H1 (cell line): ENCODE measurements around the gene KRT85. TPM values are rescaled to one million over a fixed set of nuclear protein-coding genes. Genes with fewer than 3 reads are reported as not detected.

Experiments
- CTCF ChIA-PET: fragments of 300-600 bp; sonication (Branson Sonifier 250); formaldehyde crosslinking; loops from one replicate; lab custom pipeline; 2021; ENCODE audit not compliant: partially characterized antibody; lab: Charles Lee
- POLR2A ChIA-PET: fragments of 300-600 bp; sonication (Branson Sonifier 250); formaldehyde crosslinking; loops from one replicate; lab custom pipeline; 2021; ENCODE audit warnings: inconsistent platforms; ENCODE audit not compliant: partially characterized antibody; lab: Charles Lee
- DNase-seq, 2 experiments: peaks; one replicate each; pipeline versions ENCODE4 v3.0.0 to v3.0.0-alpha.2; 2010 to 2022; ENCODE audit warnings: low spot score in 2 of 2, low read depth in 1 of 2, mixed read lengths in 1 of 2
- FAIRE-seq: peaks from 2 replicates; lab custom pipeline; 2011; peaks lifted over from hg19 to GRCh38; lab: Jason Lieb, UNC
- H2AFZ ChIP-seq: 2 replicates; pipeline ENCODE4 v1.8.1; 2012; ENCODE audit warnings: low read length, inconsistent platforms
- H2AK5ac ChIP-seq: 2 replicates; pipeline ENCODE4 v1.6.1; 2013; ENCODE audit warnings: low read depth, low read length
- H2BK120ac ChIP-seq: replicated peaks from 2 replicates; pipeline ENCODE3; 2013; ENCODE audit warnings: low read depth, low read length, inconsistent platforms
- H2BK12ac ChIP-seq: 2 replicates; pipeline ENCODE4 v1.6.1; 2013; ENCODE audit warnings: low read depth, low read length
- H2BK15ac ChIP-seq: 2 replicates; pipeline ENCODE4 v1.6.1; 2013; ENCODE audit warnings: low read length
- H2BK20ac ChIP-seq: 2 replicates; pipeline ENCODE4 v1.6.1; 2013; ENCODE audit warnings: low read length
- H2BK5ac ChIP-seq: 2 replicates; pipeline ENCODE4 v1.6.1; 2013; ENCODE audit warnings: low read depth, low read length
- H3K14ac ChIP-seq: 2 replicates; pipeline ENCODE4 v1.6.1; 2013; ENCODE audit warnings: inconsistent platforms; ENCODE audit not compliant: insufficient read length
- H3K18ac ChIP-seq: 2 replicates; pipeline ENCODE4 v1.6.1; 2013; ENCODE audit warnings: low read length; ENCODE audit errors: extremely low read depth
- H3K23ac ChIP-seq: 2 replicates; pipeline ENCODE4 v1.6.1; 2013; ENCODE audit warnings: inconsistent platforms; ENCODE audit not compliant: insufficient read length
- H3K23me2 ChIP-seq: 2 replicates; pipeline ENCODE4 v1.6.1; 2013; ENCODE audit warnings: low read depth, low read length
- H3K27ac ChIP-seq: 2 replicates; pipeline ENCODE4 v1.6.1; 2011; ENCODE audit warnings: low read depth, low read length, inconsistent platforms
- H3K27me3 ChIP-seq, 4 experiments: replicated peaks in 1 of 4; 1 replicate in 1 of 4; 2 replicates in 3 of 4; pipeline versions ENCODE4 v1.6.1 to v1.8.1; 2011 to 2013; ENCODE audit warnings: low read length in 3 of 4, mild to moderate bottlenecking in 3 of 4, inconsistent platforms in 2 of 4, mixed read lengths in 2 of 4, moderate library complexity in 1 of 4; ENCODE audit not compliant: control insufficient read depth in 3 of 4, insufficient read depth in 3 of 4; ENCODE audit errors: extremely low read depth in 1 of 4
- H3K36me3 ChIP-seq, 4 experiments: 2 replicates each; pipeline versions ENCODE4 v1.6.1 to v1.8.1; 2011 to 2013; ENCODE audit warnings: mild to moderate bottlenecking in 4 of 4, low read length in 3 of 4, moderate library complexity in 2 of 4, control low read depth in 1 of 4, inconsistent platforms in 1 of 4; ENCODE audit not compliant: insufficient read depth in 4 of 4, control insufficient read depth in 2 of 4
- H3K4ac ChIP-seq: replicated peaks from 2 replicates; pipeline ENCODE3; 2013; ENCODE audit warnings: low read length, low read depth, mixed read lengths, inconsistent platforms; ENCODE audit not compliant: insufficient read length
- H3K4me1 ChIP-seq, 4 experiments: replicated peaks in 1 of 4; 1 replicate in 1 of 4; 2 replicates in 3 of 4; pipeline versions ENCODE4 v1.6.1 to v1.8.1; 2011 to 2013; ENCODE audit warnings: low read length in 3 of 4, inconsistent platforms in 2 of 4, mixed read lengths in 1 of 4; ENCODE audit not compliant: insufficient read depth in 4 of 4, control insufficient read depth in 3 of 4
- H3K4me2 ChIP-seq, 2 experiments: 2 replicates each; pipeline versions ENCODE4 v1.6.1 to v1.8.1; 2011 to 2013; ENCODE audit warnings: low read depth in 2 of 2, low read length in 2 of 2, control low read depth in 1 of 2, inconsistent platforms in 1 of 2, mild to moderate bottlenecking in 1 of 2; ENCODE audit not compliant: insufficient read depth in 1 of 2
- H3K4me3 ChIP-seq, 4 experiments: fragments of 200-600, 300-600 bp in 1 of 4; sonication (generic), shearing (Covaris generic), sonication (Bioruptor Twin) in 1 of 4; 2 replicates each; pipeline versions ENCODE4 v1.5.1 to v1.8.1; 2011 to 2016; ENCODE audit warnings: low read length in 4 of 4, low read depth in 3 of 4, control low read depth in 2 of 4, inconsistent platforms in 2 of 4, mild to moderate bottlenecking in 2 of 4, mixed read lengths in 1 of 4, moderate library complexity in 1 of 4; ENCODE audit not compliant: insufficient read depth in 2 of 4; ENCODE audit errors: extremely low read depth in 1 of 4
- H3K56ac ChIP-seq: replicated peaks from 2 replicates; pipeline ENCODE3; 2013; ENCODE audit warnings: low read depth, mild to moderate bottlenecking, mixed read lengths, low read length, inconsistent platforms; ENCODE audit not compliant: insufficient read length
- H3K79me1 ChIP-seq: 2 replicates; pipeline ENCODE4 v1.6.1; 2013; ENCODE audit warnings: low read depth, low read length, control low read depth
- H3K79me2 ChIP-seq, 2 experiments: 2 replicates each; pipeline versions ENCODE4 v1.6.1 to v1.8.1; 2012 to 2013; ENCODE audit warnings: low read length in 2 of 2, mild to moderate bottlenecking in 2 of 2, inconsistent platforms in 1 of 2; ENCODE audit not compliant: insufficient read depth in 2 of 2, control insufficient read depth in 1 of 2
- H3K9ac ChIP-seq, 4 experiments: replicated peaks in 1 of 4; 1 replicate in 1 of 4; 2 replicates in 3 of 4; pipeline versions ENCODE4 v1.6.1 to v1.8.1; 2011 to 2013; ENCODE audit warnings: low read depth in 3 of 4, low read length in 3 of 4, control low read depth in 2 of 4, mild to moderate bottlenecking in 2 of 4, moderate library complexity in 2 of 4, inconsistent platforms in 1 of 4; ENCODE audit errors: extremely low read depth in 1 of 4
- H3K9me3 ChIP-seq, 2 experiments: 2 replicates each; pipeline versions ENCODE4 v1.6.1 to v1.8.1; 2012 to 2013; ENCODE audit warnings: mild to moderate bottlenecking in 2 of 2, moderate library complexity in 2 of 2, control low read depth in 1 of 2, inconsistent platforms in 1 of 2, low read depth in 1 of 2, low read length in 1 of 2, mixed read lengths in 1 of 2; ENCODE audit not compliant: insufficient read depth in 2 of 2
- H4K20me1 ChIP-seq, 2 experiments: replicated peaks in 1 of 2; 2 replicates each; pipeline versions ENCODE3 to v1.8.1; 2011 to 2013; ENCODE audit warnings: inconsistent platforms in 2 of 2, low read length in 2 of 2, mild to moderate bottlenecking in 1 of 2; ENCODE audit not compliant: insufficient read depth in 2 of 2, control insufficient read depth in 1 of 2
- H4K5ac ChIP-seq: 2 replicates; pipeline ENCODE4 v1.6.1; 2013; ENCODE audit warnings: low read length, low read depth, mixed read lengths, inconsistent platforms; ENCODE audit not compliant: insufficient read length
- H4K8ac ChIP-seq: 2 replicates; pipeline ENCODE4 v1.8.0; 2013; ENCODE audit warnings: mild to moderate bottlenecking, moderate library complexity, low read length, inconsistent platforms; ENCODE audit not compliant: insufficient read depth; ENCODE audit errors: extremely low read depth
- H4K91ac ChIP-seq: replicated peaks from 2 replicates; pipeline ENCODE3; 2013; ENCODE audit warnings: low read length, mixed read lengths, inconsistent platforms; ENCODE audit not compliant: insufficient read length
- ASH2L ChIP-seq: fragments of 200-600, 300-600 bp; sonication (generic); IDR thresholded peaks from one replicate; pipeline ENCODE4 v1.7.1; 2017; ENCODE audit warnings: low read length
- CBX5 ChIP-seq: fragments of 300-800, 300-1000 bp; sonication (generic); IDR thresholded peaks from 2 replicates; pipeline ENCODE4 v1.7.1; 2016; ENCODE audit warnings: antibody characterized with exemption, low read length, low read depth
- EP300 ChIP-seq, 2 experiments: IDR thresholded peaks; 1 replicate in 1 of 2; 2 replicates in 1 of 2; pipeline ENCODE4 v1.6.1; 2011 to 2012; ENCODE audit warnings: low read depth in 2 of 2, low read length in 2 of 2, mild to moderate bottlenecking in 2 of 2, borderline replicate concordance in 1 of 2, inconsistent platforms in 1 of 2, moderate library complexity in 1 of 2
- GTF2F1 ChIP-seq: IDR thresholded peaks from 2 replicates; pipeline ENCODE4 v1.6.1; 2012; ENCODE audit warnings: low read depth, low read length, improper control_type of control experiment, borderline replicate concordance
- JUN ChIP-seq: IDR thresholded peaks from 2 replicates; pipeline ENCODE4 v1.6.1; 2011; ENCODE audit warnings: low read depth, mild to moderate bottlenecking, improper control_type of control experiment, low read length
- MAFK ChIP-seq: IDR thresholded peaks from 2 replicates; pipeline ENCODE4 v1.6.1; 2012; ENCODE audit warnings: low read depth, mild to moderate bottlenecking, improper control_type of control experiment, low read length
- NANOG ChIP-seq: IDR thresholded peaks from 2 replicates; pipeline ENCODE4 v1.6.1; 2011; ENCODE audit warnings: low read length, low read depth, mild to moderate bottlenecking, inconsistent platforms; ENCODE audit not compliant: insufficient read depth, poor library complexity, severe bottlenecking
- NRF1 ChIP-seq: IDR thresholded peaks from 2 replicates; pipeline ENCODE4 v1.6.1; 2011; ENCODE audit warnings: mild to moderate bottlenecking, low read depth, low read length, improper control_type of control experiment
- PHF8 ChIP-seq: fragments of 200-600 bp; sonication (generic); conservative IDR thresholded peaks from 2 replicates; pipeline ENCODE4 v1.7.1; 2012; ENCODE audit warnings: low read depth, mild to moderate bottlenecking, inconsistent platforms, low read length, moderate library complexity
- POLR2A ChIP-seq, 2 experiments: IDR thresholded peaks; 1 replicate in 1 of 2; 2 replicates in 1 of 2; pipeline ENCODE4 v1.6.1; 2011; ENCODE audit warnings: low read depth in 2 of 2, low read length in 2 of 2, mild to moderate bottlenecking in 2 of 2; ENCODE audit errors: control extremely low read depth in 1 of 2
- SIN3A ChIP-seq, 2 experiments: IDR thresholded peaks in 1 of 2; conservative IDR thresholded peaks in 1 of 2; 2 replicates each; pipeline ENCODE4 v1.6.1; 2011 to 2012; ENCODE audit warnings: low read length in 2 of 2, improper control_type of control experiment in 1 of 2, low read depth in 1 of 2, mild to moderate bottlenecking in 1 of 2
- SIX5 ChIP-seq: IDR thresholded peaks from 2 replicates; pipeline ENCODE4 v1.6.1; 2011; ENCODE audit warnings: mild to moderate bottlenecking, low read depth, low read length
- TAF1 ChIP-seq: IDR thresholded peaks from 2 replicates; pipeline ENCODE4 v1.6.1; 2011; ENCODE audit warnings: mild to moderate bottlenecking, low read depth, low read length
- WGBS, 2 experiments: shearing (Covaris generic) in 1 of 2; methylation state at CpG; one replicate each; pipeline versions ENCODE4 v1.1.6 to v1.1.7; 2013 to 2015; ENCODE audit warnings: low lambda C conversion rate in 2 of 2, mixed read lengths in 2 of 2, inconsistent platforms in 1 of 2, low coverage in 1 of 2, missing lambda C conversion rate in 1 of 2; ENCODE audit not compliant: insufficient replicate concordance in 2 of 2, insufficient coverage in 1 of 2, insufficient read length in 1 of 2; ENCODE audit errors: extremely low coverage in 1 of 2, missing lambda C conversion rate in 1 of 2; 5-methylcytosine and 5-hydroxymethylcytosine counted together
- polyA plus RNA-seq, 7 experiments: library from polyadenylated mRNA; depleted of rRNA in 3 of 7; stranded (reverse) in 5 of 7; unstranded in 2 of 7; fragments of >200 nt in 5 of 7; fragments of 200-250 nt in 2 of 7; gene quantifications; 1 replicate in 5 of 7; 2 replicates in 1 of 7; 4 replicates in 1 of 7; pipeline versions ENCODE4 v1.2.1 to v1.2.3, GENCODE V29; 2011 to 2013; ENCODE audit warnings: missing spikeins in 2 of 7, mixed read lengths in 2 of 7
- total RNA-seq: library from RNA; stranded (reverse); fragmentation: NEBNext Ultra II Directional; extraction: Animal tissue kit (Norgen Biotek cat#: 25700); gene quantifications from 2 replicates; pipeline ENCODE4 v1.2.1, GENCODE V29; 2021

Gene KRT85
- total and polyA plus RNA-seq, 2 of the 8 experiments (the other 6 are each of a cell fraction or from before 2014, with no cell fraction given), result not detected

GRCh38 chr12:52356762-52357580 is 10.3 kb downstream of the KRT85 start:
- no peaks in the 10 kb centered on the region for H3K27me3 ChIP-seq
- no peaks in the 10 kb centered on the region; a peak in 1 of 4 replicates for H3K9me3 ChIP-seq
- no peak overlapping the region for H4K91ac ChIP-seq
- no peak overlapping the region for H3K9ac ChIP-seq
- no peak overlapping the region for H4K5ac ChIP-seq
- no peak overlapping the region for H2BK5ac ChIP-seq
- H4K8ac ChIP-seq, result no peak overlapping the region
- H2BK12ac ChIP-seq, result no peak overlapping the region
- H2BK20ac ChIP-seq, result no peak overlapping the region
- H2AK5ac ChIP-seq, result no peak overlapping the region
- no peak overlapping the region for H2BK120ac ChIP-seq
- POLR2A ChIA-PET, result no interaction called here
- no peak overlapping the region for H3K18ac ChIP-seq
- H3K79me1 ChIP-seq, result no peaks in the 10 kb centered on the region
- H3K4me2 ChIP-seq, result no peak overlapping the region
- no peaks in the 10 kb centered on the region for H4K20me1 ChIP-seq
- no peak overlapping the region for H3K4me3 ChIP-seq
- H3K4me1 ChIP-seq, result no peaks in the 10 kb centered on the region
- H3K27ac ChIP-seq, result no peak overlapping the region
- WGBS, 2 experiments, result 91% methylated on average over 18 of the region's 20 CpGs; no CpG with 5 or more reads in 1 of the 2 experiments
- FAIRE-seq (no peak), DNase-seq (no peak)
- no peaks in the 10 kb centered on the region for H3K36me3 ChIP-seq
- no peak overlapping the region for H3K23ac ChIP-seq
- no peak overlapping the region for H2AFZ ChIP-seq
- CTCF ChIA-PET, result interaction anchor here (1.0 kb wide), 1 partner anchor 46 kb away, joined by 3 read pairs; no protein-coding TSS in a partner anchor
- no peaks in the 10 kb centered on the region for H3K79me2 ChIP-seq
- no peak overlapping the region for H3K4ac ChIP-seq
- no peaks in the 10 kb centered on the region for H3K23me2 ChIP-seq
- no peak overlapping the region for H3K56ac ChIP-seq
- no peak overlapping the region for H3K14ac ChIP-seq
- no peak overlapping the region for H2BK15ac ChIP-seq
- TF ChIP-seq GTF2F1 (no peak), SIN3A (conservative IDR thresholded peaks at IDR 0.05 in 1 of 2, IDR thresholded peaks at IDR 0.05 in 1 of 2; ENCODE audit: low read depth in 1 of 2, low read length in 2 of 2) (no peak), MAFK (no peak), CBX5 (no peak), NANOG (no peak), PHF8 (no peak), ASH2L (no peak), JUN (no peak), POLR2A (IDR thresholded peaks at IDR 0.05; ENCODE audit: control extremely low read depth in 1 of 2, low read depth in 2 of 2, low read length in 2 of 2) (no peak), TAF1 (no peak), EP300 (IDR thresholded peaks at IDR 0.05; ENCODE audit: borderline replicate concordance in 1 of 2, low read depth in 2 of 2, low read length in 2 of 2) (no peak), SIX5 (no peak), NRF1 (no peak)
